Central memory CD4-positive, alpha-beta T cell (primary cell): ENCODE results near the gene ZNF296.

Source experiments
- DNase-seq: peaks from one replicate; pipeline ENCODE4 v3.0.0; 2022

Gene ZNF296

DNA sequence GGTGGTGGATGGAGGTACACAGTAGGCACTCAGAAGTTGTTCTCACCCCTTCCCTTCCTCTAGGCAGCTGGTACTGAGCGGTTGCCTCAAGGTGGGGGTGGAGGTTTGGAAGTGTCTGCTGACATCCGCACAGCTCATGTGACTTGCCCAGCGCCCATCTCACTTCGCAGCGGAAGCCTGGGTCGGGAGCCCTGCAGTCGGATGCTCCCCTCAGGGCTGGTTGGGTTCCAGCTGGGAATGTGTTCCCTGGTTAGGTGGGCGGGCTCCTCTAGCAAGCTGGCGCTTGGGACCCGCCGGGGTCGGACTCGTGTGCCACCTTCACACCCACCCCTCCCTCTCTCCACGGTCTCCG is 26.9 kb upstream of the ZNF296 start:
- peak; percentile 53 for DNase-seq

DNA sequence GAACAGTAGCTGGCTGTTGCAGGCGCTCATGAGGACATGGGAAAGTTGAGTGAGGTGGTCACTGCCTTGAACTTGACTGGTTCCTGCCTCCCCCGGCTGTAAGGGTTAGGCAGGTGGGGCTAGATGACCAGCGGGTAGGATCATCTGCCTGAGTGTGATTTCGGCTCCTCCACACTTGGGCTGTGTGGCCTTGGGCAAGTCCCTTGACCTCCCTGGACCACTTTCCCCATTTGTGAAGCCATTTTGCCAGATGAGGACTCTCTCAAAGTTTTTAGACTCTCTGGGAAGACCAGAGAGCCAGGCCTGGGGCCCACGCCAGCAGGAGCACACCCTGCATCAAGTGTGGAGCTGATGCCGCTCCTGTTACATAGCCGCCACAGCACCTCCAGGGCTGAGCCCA is 26.2 kb upstream of the ZNF296 start:
- DNase-seq, result no peak

DNA sequence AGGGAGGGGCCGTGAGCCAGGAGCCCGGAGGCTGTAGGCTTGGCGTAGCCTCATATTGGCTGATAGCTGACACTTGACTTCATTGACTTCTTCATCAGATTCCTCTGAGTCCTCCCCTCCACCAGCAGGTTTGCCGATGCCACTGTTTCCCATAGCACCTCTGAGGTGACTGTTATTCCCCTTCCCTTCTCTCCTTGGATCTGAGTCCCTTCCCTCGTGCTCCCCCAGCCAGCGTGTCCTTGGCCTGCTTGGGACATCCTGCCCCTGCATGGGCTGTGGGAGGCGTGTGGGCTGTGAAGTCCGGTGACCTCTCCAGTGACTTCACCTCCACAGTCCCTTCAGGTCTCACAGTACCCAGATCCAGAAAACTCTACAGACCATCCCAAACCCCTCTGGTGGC is 25.5 kb upstream of the ZNF296 start:
- no peak for DNase-seq

DNA sequence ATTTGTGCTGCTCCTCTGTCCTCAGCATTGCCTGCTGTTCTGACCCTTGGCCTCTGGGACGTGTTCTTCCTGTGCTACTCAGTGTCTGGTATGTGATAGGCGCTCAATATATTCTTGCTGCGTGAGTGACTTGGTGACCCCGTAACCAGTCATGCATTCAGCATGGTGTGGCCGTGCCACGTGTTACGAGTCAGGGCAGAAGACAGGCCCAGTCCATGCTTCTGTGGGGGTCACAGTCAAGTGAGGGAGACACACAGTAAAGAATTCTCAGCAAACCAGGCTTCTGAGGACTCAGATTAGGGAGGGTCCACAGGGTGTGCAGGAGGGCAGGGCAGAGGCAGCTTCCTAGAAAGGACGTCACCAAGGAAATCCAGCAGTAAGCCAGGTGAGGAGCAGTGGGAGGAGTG is 24.6 kb upstream of the ZNF296 start:
- DNase-seq, result no peak

DNA sequence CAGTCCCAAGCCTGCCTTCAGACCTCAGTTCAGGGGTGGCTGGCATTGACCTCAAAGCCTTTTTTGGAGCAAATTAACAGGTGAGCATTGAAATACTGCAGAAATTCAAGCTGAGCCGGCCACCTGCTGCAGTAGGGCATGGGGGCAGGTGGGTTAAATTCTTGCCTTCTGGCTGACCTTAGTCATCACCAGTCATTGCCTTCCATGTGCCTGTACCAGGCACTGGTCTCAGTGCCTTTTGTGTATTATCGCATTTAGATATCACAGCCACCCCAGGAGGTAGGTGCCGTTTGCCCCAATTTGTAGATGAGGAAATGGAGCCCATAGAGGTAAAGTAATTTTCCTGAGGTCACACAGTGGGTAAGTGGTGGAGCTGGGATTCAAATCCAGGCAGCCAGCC is 23.9 kb upstream of the ZNF296 start:
- no peak for DNase-seq

DNA sequence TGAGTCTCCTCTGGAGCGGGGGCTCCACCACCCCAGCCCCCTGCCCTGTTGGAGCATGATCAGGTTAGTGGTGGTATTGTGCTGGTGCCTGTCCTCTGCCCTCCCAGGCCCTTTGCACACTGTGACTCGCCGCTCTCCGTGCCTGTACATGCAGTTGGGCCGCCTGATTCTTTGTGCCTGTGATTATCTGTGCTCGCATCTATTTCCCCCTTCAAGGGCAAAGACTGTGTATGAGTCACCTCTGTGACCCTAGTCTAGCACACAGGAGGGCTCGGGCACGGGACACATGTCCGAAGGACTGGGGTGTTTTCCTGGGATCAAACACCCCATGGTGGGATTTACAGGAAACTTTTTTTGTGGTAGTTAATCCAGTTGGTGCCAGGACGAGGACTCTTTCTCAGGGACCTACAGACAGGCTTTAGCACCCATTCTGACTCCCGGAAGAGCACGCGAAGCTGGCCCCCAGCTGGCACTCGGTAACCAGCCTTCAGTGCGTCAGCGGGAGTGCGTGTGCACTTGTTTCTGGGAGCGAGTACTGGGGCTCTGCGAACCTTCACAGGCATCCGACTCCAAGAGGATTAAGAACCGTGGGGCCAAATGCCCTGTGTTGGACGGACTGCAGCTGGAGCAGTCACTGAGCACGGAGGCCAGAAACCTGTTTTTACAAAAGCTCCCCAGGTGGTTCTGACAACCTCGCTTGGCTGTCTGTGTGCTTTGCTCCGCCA is 23.4 kb upstream of the ZNF296 start:
- no peak for DNase-seq

DNA sequence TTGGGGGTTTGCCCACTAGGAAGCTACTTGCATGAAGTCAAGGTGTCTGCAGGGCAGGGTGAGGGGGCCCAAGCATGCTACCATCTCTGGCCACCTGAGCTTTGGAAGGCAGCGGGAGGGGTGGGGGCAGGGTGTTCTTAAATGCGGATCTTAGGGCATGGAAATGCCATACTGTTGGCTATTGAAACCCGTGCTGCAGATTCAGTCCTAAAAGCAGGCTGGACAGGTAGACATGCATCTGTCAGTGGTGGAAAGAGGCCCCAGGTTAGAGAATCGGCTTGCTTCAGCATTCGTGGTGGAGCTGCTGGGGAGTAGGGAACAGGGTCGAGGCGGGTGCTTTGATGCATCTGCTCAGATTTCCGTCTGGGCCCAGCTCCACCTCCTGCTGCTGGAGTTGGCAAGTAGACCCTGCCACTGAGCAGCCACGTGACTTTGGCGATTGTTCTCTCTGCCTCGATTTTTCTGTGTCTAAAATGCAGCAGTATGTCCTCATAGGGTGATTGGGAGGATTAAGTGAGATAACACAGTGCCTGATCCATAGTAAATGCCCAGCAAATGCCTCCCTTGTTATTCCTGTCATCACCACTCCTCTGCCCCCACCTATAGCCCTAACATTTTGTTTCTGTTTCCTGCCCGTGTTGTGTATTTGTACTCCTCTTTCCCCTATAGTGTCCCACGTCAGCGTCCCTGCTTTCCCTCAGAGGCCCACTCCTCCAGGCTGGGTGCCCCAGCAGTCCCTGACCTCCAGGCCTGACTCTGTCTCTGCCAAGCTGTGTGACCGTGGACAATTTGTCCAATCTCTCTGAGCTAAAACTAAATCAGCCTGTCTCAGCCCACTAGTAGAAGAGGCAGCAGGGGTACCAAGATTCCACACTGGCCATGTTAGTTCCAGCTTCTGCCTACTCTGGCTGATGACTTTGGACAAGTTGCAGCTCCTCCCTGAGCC is 22.5 kb upstream of the ZNF296 start:
- DNase-seq, result no peak

DNA sequence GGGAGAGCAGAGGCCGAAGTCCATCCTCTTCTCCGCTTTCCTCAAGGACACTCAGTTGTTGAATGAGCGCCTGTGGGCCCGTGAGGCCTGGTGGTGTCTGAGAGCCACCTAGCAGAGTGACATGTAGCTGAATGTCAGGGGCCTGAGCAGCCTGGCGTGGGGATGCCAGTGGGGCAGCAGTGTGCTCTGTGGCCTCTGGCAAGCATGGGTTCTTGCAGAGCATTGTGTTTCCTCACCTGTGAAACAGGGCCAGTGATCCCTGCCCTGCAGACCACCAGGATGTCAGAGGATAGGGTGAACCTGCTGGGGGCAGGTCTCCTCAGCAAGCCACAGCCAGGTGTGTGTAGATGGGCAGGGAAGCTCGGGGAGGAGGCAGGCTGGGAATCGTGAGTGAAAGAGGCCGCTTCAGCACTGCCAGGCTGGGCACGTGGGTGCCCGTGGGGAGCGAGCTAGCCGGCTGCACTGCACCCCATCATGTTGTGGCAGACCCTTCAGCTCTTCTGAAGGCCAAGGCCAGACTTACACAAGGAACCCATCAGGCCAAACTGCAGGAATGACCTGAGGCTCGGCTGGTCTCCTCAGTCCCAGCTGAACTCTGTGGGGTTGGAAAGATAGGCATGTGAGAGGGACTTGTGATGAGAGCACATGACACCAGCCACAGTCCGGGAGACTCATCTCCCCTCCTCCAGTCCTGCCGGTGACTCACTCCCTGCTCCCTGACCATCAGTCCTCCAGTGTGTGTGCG is 21.7 kb upstream of the ZNF296 start:
- no peak for DNase-seq

DNA sequence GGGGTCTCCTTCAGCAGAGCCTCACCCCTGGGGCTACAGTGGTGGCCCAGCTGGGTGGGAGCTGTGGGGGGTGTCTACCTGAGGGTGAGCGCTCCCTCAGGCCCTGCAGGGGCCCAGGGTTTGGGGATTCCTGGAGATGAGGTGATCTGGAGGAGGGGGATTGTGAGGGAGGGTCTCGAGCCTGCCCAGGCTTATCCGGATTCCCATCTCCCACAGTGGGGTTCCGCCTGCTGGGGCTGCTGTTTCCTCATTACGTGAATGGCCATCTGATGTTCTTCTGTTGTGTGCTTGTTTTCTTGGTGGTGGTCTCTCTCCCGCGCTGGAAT is 21.1 kb upstream of the ZNF296 start:
- no peak for DNase-seq

DNA sequence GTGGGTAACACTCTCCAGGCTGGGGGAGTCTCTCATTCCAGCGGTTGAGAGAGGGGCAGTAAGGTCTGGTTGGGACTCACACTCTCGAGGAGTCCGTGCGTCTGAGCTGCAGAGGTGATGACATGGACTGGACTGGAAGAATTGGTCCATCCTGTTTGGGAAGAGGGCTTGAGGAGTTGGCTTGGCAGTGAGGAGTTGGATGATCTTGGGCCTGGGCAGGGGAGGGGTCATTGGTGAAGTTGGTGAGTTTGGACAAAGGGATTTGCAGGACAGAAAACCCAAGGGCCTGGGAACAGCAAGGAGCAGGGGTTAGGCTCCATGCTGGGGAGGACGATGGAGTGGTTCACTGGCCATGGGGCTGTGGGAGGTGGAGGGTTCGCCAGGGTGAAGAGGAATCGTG is 20.4 kb upstream of the ZNF296 start:
- no peak for DNase-seq

DNA sequence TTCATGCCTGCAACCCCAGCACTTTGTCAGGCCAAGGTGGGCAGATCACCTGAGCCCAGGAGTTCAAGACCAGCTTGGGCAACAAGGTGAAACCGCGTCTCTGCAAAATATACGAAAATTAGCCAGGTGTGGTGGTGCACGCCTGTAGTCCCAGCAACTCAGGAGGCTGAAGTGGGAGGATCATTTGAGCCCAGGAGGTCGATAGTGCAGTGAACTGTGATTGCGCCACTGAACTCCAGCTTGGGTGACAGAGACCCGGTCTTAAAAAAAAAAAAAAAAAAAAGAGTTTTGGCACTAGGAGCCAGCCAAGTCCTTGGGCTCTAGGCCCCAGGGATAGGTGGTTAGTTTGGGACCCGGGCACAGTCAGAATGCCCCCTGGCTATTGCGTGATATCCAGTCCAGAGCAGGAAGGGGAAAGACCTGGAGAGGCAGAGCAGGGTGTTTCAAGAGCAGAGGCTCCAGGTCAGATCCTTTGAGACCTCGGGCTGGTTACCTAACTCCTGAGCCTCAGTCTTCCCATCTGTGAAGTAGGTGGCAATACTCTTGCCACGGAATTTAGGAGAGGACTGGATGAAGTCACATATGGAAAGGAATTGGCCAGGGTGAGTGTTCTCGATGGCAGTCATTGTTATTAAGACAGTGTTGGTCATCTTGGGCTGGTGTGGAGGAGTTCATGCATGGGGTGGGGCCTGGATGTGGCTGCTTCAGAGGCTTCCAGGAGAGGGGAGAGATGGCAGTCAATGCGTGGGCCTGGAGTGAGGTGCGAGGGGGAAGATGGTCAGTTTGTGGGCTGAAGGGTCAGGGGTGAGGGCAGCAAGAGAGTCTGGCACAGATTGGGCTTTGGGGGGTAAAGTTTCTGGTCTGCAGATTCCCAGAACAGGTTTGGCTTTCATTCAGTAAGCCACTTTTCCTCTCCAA is 19.5 kb upstream of the ZNF296 start:
- no peak for DNase-seq

DNA sequence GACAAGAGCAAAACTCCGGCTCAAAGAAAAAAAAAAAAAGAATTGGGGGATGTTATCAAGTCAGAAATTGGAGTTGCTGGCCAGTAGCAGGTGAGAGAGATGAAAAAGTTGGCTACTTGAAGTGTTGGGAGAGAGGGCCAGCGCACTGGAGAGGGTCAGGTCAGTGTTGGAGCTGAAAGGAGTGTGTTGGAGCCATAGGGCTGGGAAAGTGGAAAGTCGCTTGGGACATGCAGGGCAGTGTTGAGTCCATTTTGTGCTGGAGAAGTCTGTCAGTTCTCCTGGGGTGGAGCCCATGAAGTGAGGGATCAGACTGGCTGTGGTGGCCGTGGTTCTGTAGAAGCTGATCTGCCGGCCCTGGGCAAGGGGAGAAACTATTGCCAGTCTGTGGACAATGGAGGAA is 18.4 kb upstream of the ZNF296 start:
- DNase-seq, result no peak

DNA sequence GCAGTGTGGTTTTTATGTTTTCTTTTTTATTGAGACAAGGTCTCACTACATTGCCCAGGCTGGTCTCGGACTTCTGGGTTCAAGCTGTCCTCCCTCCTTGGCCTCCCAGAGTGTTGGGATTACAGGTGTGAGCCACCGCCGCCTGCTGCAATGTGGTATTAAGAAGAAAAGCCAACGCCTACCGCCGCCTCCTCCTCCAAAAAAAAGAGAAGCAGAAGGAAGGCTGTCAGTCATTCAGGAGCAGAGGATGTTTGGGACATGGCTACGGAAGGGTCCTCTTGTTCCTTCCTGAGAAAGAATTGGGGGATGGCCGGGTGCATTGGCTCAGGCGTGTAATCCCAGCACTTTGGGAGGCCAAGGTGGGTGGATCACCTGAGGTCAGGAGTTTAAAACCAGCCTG is 17.9 kb upstream of the ZNF296 start:
- no peak for DNase-seq

DNA sequence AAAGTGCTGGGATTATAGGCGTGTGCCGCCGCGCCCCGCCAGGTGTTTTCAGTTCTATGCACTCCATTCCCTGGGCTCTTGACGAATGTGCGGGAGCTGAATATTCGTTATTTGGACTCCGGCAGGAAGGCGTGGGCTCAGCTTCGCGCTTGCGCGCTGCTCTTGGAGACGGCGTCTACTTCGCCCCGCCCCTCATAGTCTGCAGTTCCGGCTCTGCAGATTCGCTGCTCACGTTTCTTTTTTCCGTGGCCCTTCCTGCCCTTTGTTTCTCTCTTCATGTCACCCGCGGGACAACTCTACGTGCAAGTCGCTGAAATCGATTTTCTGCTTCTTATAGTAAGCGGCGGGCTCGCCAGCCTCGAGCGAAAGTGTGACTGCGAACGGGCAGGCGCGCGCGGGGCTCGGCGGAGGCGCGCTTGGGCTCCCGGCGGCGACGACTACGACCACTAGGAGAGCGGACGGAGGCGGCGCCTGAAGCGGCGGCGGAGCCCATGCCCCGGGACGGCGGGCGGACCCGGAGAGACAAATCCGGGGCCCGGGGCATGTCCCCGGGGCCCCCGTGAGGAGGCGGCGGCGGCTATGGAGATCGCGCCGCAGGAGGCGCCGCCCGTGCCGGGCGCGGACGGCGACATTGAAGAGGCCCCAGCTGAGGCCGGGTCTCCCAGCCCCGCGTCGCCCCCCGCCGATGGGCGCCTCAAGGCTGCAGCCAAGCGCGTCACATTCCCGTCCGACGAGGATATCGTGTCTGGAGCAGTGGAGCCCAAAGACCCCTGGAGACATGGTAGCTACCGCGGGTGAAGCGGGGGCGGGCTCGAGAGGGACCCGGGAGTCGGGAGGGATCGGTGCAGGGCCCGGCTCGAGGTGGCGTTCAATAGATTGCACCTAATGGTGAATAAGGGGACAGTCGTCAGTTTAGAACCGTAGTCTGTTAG is 16.7 kb upstream of the ZNF296 start, which contains the start of gene PPP1R37:
TSS of gene PPP1R37 (plus strand) at position 433 of the 932 bp plus-strand sequence. CDS start at position 580, 147 bp downstream.
- peak; percentile 93 for DNase-seq

DNA sequence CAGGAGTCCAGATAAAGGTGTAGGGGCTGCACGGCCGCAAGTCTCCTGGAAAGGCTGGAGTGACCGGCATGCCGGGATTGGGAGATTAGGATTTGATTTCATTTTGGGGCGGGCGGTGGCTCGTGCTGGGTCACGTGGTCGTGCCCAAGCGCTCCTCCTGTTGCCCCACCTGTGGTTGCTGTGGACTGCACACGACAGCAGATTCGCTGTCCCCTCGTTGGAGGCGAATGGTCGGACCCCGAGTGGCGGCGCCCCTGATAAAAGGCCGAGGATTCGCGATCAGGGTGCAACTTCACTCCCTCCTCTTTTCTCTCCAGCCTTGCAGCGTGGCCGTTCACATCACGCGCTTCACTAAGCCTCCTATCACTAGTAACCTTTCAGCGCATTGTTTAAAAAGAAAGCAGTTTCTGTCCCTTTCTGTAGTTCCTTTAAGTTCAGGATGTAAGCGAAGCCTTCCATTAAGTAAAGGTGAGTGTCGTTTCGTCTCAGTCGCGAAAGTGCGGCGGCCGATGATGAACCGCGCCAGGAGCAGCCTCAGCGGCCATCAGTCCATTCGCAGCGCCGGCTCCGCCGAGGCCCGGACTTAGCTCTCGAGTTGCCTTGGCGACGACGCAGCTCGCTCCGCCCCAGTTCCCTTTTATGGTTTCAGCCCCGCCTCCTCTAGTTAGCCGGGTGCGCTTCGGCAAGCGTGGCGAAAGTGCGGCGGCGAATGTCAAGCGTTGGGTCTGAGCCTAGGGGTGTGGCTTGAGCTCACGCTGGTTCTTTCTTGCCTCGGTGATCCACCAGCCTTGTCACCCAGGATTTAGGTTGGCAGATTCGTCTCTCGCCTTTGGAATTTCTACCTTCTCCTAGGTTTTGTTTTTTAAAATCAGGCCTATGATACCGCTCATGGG is 15.0 kb upstream of the ZNF296 start:
- DNase-seq, result peak; percentile 94

DNA sequence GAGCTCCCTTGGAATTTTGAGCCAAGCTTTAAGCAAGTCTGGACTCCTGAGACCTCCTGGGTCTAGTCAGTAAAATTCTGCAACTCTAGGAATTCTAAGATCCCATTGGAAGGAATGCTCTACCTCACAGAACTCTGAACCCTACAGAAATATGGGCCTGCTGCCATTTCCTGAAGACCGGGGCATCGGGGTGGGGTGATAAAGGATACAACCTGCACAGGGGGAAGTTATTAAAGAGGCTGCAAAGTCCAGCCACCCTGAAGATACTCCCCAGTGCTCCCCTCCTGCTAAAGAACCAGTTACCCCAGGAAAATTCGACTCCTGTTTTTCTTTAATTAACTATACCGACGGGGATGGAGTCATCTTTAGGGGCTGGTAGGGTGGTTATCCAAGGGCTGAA is 14.3 kb upstream of the ZNF296 start:
- no peak for DNase-seq

DNA sequence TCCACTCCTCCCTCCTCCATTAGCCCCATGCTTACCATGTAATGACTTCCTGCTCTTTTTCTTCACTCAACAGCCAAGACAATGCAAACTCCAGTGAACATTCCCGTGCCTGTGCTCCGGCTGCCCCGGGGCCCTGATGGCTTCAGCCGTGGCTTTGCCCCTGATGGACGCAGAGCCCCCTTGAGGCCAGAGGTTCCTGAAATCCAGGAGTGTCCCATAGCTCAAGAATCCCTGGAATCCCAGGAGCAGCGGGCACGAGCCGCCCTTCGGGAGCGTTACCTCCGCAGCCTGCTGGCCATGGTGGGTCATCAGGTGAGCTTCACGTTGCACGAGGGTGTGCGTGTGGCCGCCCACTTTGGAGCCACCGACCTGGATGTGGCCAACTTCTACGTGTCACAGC is 13.8 kb upstream of the ZNF296 start:
- DNase-seq, result no peak

DNA sequence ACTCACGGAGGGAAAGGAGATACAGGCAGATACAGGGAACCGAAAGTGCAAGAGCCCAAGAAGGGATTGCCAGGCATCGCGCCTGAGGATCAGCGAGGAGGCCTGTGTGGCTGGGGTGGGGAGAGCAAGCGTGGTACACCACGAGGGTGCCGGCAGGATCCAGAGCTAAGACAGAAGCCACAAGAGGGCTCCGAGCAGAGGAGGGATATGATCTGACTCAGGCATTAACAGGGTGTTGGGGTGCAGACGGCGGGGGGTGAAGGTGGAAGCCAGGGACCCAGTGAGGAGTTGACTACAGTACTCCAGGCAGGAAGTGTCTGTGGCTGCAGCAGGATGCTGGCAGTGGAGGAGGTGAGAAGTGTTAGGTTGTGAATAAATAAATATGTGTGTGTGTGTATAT is 11.3 kb upstream of the ZNF296 start:
- DNase-seq, result peak; percentile 67

DNA sequence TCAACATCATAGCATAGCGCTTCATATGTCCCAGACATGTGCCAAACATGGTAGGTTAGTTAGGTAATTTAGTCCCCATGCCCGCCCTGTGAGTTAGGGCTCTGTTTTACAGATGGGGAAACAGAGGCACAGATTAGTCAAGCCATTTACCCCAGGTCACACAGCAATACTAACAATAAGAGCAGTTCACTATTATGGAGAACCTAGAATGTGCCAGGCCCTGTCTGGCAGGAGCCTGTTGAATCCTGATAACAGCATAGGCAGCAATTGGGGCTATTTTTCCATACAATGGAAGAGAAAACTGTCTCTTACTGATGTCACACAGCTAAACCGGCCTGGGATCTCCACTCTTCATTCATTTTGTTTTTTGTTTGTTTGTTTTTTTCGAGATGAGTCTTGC is 10.2 kb upstream of the ZNF296 start:
- DNase-seq, result no peak

DNA sequence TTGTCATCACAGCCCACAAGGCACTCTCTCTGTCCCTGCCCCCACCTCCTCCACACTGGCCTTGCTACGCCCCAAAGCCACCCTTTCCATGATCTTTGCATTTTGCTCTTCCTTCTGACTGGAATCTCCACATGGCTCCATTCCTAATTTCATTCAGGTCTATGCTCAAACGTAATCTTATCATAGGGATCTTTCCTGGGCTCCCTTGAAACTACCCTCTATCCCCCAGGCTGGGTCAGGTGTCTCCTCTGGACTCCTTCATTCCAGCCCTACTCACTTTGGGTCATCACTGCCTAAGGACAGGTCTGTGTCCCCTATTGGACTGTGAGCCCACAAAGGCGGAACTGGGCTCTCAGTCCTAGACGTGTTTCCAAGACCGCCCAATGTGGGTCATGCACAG is 5.9 kb upstream of the ZNF296 start:
- DNase-seq, result no peak
